Measurements from ENCODE around the gene ANAPC2.

ANAPC2 gene

GRCh38 chr9:137234055-137234697 is 45.8 kb upstream of the ANAPC2 start:
- ChIA-PET POLR2A (no interaction called here), CTCF (interaction anchor here (0.8 to 8.0 kb wide), 6 partner anchors 9 to 115 kb away, joined by 3 to 92 read pairs (median 4); partner anchors contain the start of genes CYSRT1, RNF208 and RNF224)
- DNase-seq (ENCODE audit: extremely low spot score), result no peak

GRCh38 chr9:137233143-137233980 is 45.0 kb upstream of the ANAPC2 start:
- POLR2A ChIA-PET, result no interaction called here
- CTCF ChIA-PET, result interaction anchor here (8.0 kb wide), 1 partner anchor 8 kb away, joined by 92 read pairs; the partner anchor contains the start of genes CYSRT1, RNF208 and RNF224
- TF ChIP-seq CTCF (IDR thresholded peaks at IDR 0.05; ENCODE audit: control extremely low read depth, extremely low read depth, low read depth, missing control alignments), result no peak
- DNase-seq (ENCODE audit: extremely low spot score), result no peak

More at GRCh38 chr9:137234055-137234697, 45.8 kb upstream of the ANAPC2 start:
- no peak for TF ChIP-seq CTCF (IDR thresholded peaks at IDR 0.05; ENCODE audit: control extremely low read depth, extremely low read depth, low read depth, missing control alignments)

GRCh38 chr9:137232510-137232909 is 44.1 kb upstream of the ANAPC2 start:
- no peak for TF ChIP-seq CTCF (IDR thresholded peaks at IDR 0.05; ENCODE audit: control extremely low read depth, extremely low read depth, low read depth, missing control alignments)
- DNase-seq (ENCODE audit: extremely low spot score), result no peak
- POLR2A ChIA-PET, result no interaction called here
- CTCF ChIA-PET, result no interaction called here

- ChIA-PET CTCF (no interaction called here), POLR2A (no interaction called here)
- DNase-seq (ENCODE audit: extremely low spot score), result no peak
- TF ChIP-seq CTCF (IDR thresholded peaks at IDR 0.05; ENCODE audit: control extremely low read depth, extremely low read depth, low read depth, missing control alignments), result no peak
Measured at GRCh38 chr9:137232101-137232500, 43.7 kb upstream of the ANAPC2 start.

- CTCF ChIA-PET, result interaction anchor here (1.0 kb wide), 1 partner anchor 196 kb away, joined by 3 read pairs; no protein-coding TSS in a partner anchor
- no peak for DNase-seq (ENCODE audit: extremely low spot score)
- no peak for TF ChIP-seq CTCF (IDR thresholded peaks at IDR 0.05; ENCODE audit: control extremely low read depth, extremely low read depth, low read depth, missing control alignments)
- POLR2A ChIA-PET, result interaction anchor here (1.1 kb wide), 1 partner anchor 9 kb away, joined by 4 read pairs; no protein-coding TSS in a partner anchor
Measured at GRCh38 chr9:137231372-137232039, 43.1 kb upstream of the ANAPC2 start.

Measured in GM10248 (cell line).